Astrocyte of the cerebellum (primary cell): ENCODE data around the gene TMCC3.

ENCODE experiments used
- DNase-seq: peaks from one replicate; pipeline ENCODE4 v3.0.0-alpha.2; 2011; ENCODE audit warnings: low read depth
- H3K4me3 ChIP-seq: 2 replicates; pipeline ENCODE4 v1.5.1; 2011; ENCODE audit warnings: mild to moderate bottlenecking, low read depth, low read length, moderate library complexity
- CTCF ChIP-seq: IDR thresholded peaks from 2 replicates; pipeline ENCODE4 v1.5.1; 2012; ENCODE audit warnings: low read length, low read depth, moderate library complexity, mild to moderate bottlenecking; ENCODE audit errors: missing control alignments
- in situ Hi-C: cut with HindIII; loops from 2 replicates; pipeline ENCODE4 v1.10.0; 2017; ENCODE audit warnings: low sequenced_read_pairs

The TMCC3 gene

GRCh38 chr12:94689646-94690036 lies 39.3 kb upstream of the TMCC3 start:
- no peak for DNase-seq
- in situ Hi-C loops: no loop called here
- TF ChIP-seq CTCF: no peak
- H3K4me3 ChIP-seq: no peak overlapping the region

GRCh38 chr12:94689002-94689645 lies 38.8 kb upstream of the TMCC3 start:
- no peak for TF ChIP-seq CTCF
- DNase-seq: no peak
- in situ Hi-C loops: no loop called here
- H3K4me3 ChIP-seq: no peak overlapping the region

GRCh38 chr12:94687891-94688290 lies 37.5 kb upstream of the TMCC3 start:
- TF ChIP-seq CTCF: no peak
- no peak overlapping the region for H3K4me3 ChIP-seq
- in situ Hi-C loops: no loop called here
- no peak for DNase-seq

DNA sequence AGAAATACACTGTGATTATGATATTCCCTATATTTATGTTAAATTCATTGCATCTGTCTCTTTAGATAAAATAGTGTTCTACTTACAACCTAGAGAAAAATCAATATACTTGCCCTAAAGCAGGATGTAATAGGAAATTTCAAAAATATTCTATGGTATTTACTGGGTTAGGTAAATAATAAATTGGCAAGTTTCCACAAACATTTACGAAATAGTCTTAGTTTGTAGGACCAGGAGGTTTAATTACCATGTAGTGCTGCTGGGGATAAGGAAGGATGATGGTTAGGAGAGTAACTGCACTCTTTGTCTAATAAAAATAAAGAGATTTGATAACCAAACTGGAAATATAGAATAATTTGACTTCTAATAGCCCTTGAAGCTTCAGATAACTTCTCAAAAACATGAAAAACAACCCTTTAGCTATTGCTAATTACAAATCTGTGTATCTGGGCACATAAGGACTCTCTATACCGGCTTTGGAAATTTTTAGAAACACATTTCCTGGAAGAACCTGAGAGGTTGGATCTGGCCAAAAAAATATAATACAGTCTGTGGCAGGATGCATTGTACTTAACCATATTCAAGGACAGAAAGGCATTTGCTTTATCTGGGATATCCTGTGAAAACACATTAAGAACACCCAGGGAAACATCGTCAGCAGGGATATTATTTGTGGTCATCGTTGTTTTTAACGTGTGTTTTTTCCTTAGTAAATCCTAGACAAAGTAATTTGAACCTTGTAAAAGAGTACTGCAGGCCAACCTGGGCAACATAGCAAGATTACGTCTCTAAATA lies 36.7 kb upstream of the TMCC3 start:
- in situ Hi-C loops: no loop called here
- no peak overlapping the region for H3K4me3 ChIP-seq
- no peak for DNase-seq
- no peak for TF ChIP-seq CTCF

DNA sequence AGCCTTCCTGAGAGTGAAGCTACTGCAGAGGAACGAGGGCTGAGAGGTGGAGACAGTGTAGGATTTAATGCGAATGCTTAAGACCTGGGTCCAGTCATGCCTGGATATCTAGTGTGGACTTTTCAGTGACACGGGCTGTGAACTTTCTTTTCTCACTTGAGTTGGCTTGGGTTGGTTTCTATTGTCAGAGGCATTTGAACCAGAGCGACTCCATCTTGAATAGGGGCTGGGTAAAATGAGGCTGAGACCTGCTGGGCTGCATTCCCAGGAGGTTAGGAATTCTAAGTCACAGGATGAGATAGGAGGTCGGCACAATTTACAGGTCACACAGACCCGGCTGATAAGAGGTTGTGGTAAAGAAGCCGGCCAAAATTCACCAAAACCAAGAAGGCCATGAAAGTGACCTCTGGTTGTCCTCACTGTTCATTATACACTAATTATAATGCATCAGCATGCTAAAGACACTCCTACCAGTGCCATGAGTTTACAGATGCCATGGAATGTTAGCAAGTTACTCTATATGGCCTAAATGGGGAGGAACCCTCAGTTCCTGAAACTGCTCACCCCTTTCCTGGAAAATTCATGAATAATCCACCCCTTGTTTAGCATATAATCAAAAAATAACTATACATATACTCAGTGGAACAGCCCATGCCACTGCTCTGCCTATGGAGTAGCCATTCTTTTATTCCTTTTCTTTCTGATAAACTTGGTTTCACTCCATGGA lies 34.2 kb upstream of the TMCC3 start:
- H3K4me3 ChIP-seq: no peak overlapping the region
- in situ Hi-C loops: no loop called here

More for the DNA sequence above, 34.2 kb upstream of the TMCC3 start:
- TF ChIP-seq CTCF: no peak
- DNase-seq: no peak
